SW480 (cell line): Measurements from ENCODE around the gene EPN2.
"Not testable (repeated sequence)": the region's sequence is repeated elsewhere in the genome, so short reads cannot be mapped to it uniquely, and the experiment has no call there.

Source experiments
- DNase-seq: peaks from one replicate; pipeline ENCODE4 v3.0.0-alpha.2; 2016; ENCODE audit warnings: low spot score

The EPN2 gene

DNA sequence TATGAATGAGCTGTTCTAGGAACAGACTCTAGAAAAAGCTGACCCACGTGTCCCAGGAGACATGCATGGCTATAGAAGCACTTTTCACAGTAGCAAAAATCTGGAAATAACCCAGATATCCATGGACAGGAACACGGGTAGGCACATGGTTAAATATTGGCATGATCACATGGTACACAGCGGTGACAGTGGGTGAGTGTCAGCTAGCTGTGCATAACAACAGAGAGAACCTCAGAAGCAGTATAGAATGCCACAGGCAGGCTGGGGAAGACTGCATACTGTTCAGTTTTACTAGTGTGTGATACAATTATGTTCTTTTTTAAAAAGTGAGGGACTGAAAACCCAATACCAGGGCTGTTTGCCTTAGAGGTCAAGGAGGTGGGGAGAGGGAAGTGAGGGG lies 31.4 kb downstream of the EPN2 start:
- DNase-seq, result no peak

DNA sequence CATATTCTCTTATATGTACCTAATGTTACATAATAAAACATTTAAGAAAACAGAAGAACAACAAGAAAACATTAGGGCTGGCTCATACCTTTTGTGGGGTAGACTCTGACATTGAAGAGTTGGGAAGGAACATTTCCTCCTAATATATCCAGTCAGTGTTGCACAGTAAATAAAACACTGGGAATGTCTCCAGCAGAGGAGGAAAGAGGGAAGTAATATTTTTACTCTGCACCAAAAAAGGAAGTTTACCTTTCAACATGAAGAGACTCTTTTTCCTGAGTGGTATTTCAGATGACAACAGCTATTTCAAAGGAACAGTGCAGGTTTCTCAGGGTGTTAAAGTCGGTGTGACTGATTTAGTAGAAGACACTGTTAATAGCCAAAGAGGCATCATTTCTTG lies 31.9 kb downstream of the EPN2 start:
- DNase-seq, result no peak

DNA sequence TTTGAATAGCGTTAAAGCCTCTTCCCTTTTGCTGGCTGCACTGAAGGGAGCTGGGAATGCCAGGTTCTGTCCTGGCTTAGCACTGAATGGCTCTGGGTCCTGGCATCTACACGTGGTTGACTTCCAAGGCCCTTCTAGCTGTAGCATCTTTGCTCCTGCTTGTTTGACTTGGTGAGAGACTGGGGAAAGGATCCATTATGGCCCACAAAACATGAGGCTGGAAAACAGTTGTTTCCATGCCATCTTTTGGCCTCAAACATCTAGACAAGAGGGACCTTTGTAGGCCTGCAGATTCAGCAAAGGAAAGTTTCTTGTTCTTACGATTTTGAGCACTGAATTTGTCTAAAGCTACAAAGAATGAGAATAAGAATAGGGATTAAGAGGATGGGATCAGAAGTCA lies 32.5 kb downstream of the EPN2 start:
- no peak for DNase-seq

DNA sequence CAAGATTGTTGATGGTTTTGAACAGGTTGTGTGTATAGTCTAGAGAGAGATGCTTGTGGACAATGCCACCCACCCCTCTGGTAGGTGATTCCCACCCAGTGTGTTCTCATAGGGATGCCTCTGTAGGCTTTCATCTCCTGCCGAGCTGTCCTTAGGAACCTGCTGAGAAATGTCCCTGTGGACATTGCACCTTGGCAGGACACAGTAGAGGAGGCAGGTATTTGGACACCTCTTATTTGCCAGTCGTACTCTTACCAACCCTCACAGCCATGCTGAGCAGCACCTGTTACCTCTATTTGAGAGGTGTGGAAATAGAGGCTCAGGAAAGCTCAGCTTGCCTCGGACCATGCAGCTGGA lies 33.2 kb downstream of the EPN2 start:
- DNase-seq, result no peak

- no peak for DNase-seq
Observed at GRCh38 chr17:19270704-19271611, 33.8 kb downstream of the EPN2 start.

DNA sequence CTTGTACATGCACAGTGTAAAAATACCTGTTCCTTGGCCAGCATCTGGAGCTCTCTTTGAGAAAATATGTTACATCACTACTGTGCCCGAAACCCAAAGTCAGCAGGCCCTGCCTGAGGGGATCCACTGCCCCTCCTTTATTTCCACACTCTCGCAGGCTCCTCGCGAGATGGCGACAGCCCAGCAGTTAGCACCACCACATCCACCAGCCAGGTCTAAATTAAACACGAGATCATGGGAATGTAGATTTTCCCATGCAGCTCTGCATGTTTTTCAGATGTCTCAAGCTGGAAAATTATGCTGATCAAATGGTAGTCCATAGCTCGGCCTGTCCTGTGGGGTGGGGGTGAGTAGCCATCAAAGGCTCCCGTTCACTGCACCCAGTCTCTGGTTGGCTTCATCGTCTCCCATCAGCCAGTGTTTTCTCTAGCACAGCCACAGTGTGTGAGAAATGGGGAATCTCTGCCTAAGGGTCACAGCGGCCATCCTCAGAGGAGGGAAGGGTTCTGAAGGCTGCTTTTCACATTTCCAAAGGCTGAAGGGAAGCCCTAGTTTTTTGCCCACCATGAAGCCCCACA lies 34.7 kb downstream of the EPN2 start:
- no peak for DNase-seq

DNA sequence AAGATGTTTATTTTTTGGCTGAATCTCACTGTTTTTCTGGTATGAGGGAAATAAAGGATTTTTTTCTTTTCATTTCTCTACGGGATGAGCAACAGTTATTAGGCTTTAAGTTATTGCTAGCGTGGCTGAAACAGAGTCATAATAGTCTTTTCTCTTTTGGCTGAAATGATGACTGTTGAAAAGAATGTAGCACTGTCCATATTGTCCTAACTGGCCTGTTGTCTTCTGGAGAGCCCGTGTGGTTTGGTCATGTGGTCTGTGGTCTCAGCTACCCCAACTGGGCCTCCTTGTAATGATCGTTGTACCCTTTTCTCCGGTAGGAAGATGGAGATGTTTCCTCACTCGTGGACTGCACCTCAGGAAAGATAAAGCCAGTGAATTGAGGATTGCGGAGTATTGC lies 36.6 kb downstream of the EPN2 start:
- DNase-seq, result no peak

- no peak for DNase-seq
Observed at GRCh38 chr17:19274893-19275292, 37.7 kb downstream of the EPN2 start.

- no peak for DNase-seq
Observed at GRCh38 chr17:19275457-19276127, 38.4 kb downstream of the EPN2 start.

DNA sequence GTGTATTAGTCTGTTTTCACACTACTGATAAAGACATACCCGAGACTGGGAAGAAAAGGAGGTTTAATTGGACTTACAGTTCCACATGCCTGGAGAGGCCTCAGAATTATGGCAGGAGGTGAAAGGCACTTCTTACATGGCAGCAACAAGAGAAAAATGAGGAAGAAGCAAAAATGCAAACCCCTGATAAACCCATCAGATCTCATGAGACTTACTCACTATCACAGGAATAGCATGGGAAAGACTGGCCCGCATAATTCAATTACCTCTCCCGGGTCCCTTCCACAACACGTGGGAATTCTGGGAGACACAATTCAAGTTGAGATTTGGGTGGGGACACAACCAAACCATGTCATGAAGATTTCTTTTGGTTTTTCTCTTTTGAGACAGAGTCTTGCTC lies 41.1 kb downstream of the EPN2 start:
- DNase-seq, result not testable (repeated sequence)

DNA sequence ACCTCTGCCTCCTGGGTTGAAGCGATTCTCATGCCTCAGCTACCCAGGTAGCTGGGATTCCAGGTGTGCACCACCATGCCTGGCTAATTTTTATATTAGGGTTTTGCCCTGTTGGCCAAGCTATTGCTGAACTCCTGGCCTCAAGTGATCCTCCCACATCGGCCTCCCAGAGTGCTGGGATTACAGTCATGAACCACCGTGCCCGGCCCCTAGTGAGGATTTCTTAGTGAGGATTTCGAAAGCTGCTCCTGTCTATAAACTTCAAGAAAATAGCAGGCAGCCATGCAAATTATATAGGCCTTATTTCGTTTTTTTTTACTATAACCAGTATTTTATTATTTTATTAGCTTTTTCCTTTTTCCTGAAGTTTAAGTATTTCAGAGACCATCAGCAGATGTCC lies 41.6 kb downstream of the EPN2 start:
- DNase-seq, result no peak

DNA sequence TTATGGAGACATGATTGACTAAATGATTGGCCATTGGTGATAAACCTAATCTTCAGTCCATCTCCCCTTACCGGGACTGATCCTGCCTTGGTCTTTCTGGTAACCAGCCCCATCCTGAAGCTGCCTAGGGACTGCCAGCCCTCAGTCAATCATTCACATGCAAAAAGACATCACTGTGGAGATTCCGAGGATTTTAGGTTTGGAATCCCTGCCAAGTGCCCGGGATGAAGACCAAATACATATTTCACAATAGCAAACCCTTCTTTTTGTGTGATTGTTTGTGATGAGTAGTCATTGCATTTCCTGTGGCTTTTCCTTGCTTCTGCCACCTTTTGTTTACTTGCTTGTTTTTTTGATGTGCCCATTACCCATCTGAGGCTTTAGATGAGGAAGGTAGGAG lies 44.0 kb downstream of the EPN2 start:
- DNase-seq, result no peak

GRCh38 chr17:19284005-19284959 lies 47.1 kb downstream of the EPN2 start:
- no peak for DNase-seq

- no peak for DNase-seq
Observed at GRCh38 chr17:19285213-19285900, 48.2 kb downstream of the EPN2 start.

- DNase-seq, result no peak
Observed at GRCh38 chr17:19286751-19287341, 49.7 kb downstream of the EPN2 start.

DNA sequence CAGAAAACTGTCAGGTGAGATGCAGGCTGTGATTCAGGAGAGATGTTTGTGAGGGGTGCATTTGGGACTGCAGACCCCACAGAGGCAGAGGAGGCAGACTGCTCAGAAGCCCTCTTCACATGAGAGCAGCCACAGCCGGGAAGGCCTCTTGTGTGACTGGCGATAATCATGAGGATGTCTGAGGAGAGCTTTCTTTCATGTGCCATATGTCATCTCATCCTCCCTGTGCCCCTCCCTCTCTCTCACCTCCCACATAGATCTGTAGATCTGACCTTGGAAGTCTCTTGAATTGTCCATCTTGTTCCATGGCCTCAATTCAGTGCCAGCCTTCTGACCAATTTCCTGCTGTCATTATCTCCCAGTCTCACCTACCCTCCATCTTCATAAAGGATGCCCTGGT lies 50.5 kb downstream of the EPN2 start:
- DNase-seq, result no peak

DNA sequence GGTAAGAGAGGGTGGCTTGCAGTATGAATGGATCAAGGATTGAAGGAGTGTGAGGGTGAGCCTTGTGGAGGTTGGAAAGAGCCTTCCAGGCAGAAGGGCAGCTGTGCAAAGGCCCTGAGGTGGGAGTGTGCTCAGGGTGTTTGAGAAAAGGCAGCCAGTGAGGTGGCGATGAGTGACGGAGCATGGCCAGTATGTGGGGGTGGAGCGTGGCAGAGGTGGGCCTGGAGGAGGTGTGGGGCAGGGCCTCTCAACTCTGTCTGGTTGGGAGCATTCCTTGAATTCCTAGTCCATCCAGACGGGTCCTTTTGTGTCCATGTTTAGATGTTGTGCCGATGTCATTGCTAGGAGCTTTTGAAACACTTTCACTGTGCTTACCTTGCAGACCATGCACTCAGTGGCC lies 51.3 kb downstream of the EPN2 start:
- peak; percentile 17 for DNase-seq

DNA sequence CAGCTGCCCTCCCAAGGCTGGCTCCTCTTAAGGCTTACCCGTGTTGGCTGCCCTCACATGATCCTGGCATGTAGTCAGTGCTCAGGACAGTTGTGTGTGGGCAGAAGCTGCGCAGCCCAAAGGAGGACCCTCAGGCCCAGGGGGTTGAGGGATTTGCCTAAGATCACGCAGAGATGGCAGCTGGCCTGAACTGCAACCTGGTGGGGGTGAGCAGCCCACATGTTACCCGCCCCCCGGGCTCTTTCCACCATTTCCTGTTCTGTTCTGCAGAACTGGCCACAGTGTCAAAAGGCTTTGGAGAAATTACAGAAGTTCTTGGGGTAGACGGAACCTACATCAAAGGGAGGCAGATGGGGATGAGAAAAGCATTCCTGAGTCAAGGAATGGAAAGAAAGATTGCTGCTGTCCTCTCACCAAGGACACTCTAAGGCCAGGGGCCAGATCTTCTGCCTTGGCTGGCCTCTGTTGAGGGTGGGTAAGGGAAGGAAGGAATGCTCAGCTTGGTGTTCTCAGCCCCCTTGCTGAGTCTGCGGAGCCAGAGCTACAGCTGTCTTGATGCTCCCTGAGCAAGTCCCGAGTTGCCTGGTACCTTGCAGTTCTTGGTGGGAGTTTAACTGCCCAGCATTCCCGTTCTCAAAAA lies 53.0 kb downstream of the EPN2 start:
- DNase-seq, result no peak

DNA sequence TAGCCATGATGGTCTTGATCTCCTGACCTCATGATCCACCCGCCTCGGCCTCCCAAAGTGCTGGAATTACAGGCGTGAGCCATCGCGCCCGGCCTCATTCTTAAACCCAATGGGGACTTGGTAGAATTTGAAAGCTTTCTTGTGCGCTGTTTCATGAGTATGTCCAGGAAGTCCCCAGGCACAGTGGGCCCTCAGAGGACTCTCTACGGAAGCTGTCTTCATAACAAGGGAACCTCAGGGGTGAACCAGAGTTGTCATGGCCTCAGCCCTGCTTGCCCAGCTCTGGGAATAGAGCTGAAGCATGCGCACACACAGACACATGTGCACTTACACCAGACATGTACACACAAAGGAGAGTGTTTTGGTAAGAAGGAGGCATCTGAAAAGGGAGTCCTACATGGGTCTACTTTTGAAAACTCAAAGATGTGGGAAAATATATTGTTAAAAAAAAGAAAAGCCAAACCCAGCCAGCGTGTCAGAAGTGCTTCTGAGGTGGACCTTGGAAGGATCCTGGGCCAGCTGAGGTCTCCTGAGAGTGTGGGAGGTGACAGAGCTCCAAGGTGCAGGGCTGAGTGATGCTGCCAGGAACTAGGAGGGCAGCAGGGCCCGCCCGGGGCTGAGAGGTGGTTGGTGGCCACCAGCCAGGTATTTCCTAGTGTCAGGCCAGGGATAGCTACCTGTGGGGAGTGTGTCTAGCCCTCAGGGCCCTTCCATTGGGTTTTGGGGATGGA lies 54.6 kb downstream of the EPN2 start:
- DNase-seq, result no peak

DNA sequence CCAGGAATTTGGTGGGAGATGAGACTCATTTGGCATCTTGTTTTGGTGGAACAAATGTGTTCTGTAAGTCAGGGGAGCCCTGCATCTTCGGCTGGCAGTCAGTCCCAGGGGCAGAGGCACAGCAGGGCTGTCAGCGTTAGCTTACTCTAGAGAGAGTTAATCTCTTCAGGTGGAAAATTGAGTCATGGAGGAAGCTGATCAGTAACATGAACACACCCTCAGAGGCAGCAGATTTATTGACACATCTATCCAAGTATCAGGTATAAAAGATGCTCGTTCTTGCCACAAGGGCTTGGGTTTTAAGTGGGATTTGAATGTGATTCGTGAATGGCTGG lies 55.2 kb downstream of the EPN2 start:
- no peak for DNase-seq
